Activated T-helper 1 cell treated with Interleukin-2 at 50 U/mL for 16 hours (primary cell): ENCODE results near the gene MED13L.

Experiments used
- DNase-seq: peaks from one replicate; pipeline ENCODE4 v3.0.0-alpha.2; 2020; ENCODE audit warnings: low read depth

MED13L gene

DNA sequence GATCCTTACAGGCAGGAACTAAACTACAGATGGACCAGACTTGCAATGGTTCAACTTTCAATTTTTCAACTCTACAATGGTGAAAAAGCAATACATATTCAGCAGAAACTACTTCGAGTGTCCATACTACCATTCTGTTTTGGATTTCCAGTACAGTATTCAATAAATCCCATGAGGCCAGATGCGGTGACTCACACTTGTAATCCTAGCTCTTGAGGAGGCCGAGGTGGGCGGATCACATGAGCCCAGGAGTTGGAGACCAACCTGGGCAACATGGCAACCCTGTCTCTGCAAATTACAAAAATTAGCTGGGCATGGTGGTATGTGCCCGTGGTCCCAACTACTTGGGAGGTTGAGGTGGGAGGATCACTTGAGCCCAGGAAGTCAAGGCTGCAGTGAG is 336.1 kb downstream of the MED13L start:
- DNase-seq = no peak

DNA sequence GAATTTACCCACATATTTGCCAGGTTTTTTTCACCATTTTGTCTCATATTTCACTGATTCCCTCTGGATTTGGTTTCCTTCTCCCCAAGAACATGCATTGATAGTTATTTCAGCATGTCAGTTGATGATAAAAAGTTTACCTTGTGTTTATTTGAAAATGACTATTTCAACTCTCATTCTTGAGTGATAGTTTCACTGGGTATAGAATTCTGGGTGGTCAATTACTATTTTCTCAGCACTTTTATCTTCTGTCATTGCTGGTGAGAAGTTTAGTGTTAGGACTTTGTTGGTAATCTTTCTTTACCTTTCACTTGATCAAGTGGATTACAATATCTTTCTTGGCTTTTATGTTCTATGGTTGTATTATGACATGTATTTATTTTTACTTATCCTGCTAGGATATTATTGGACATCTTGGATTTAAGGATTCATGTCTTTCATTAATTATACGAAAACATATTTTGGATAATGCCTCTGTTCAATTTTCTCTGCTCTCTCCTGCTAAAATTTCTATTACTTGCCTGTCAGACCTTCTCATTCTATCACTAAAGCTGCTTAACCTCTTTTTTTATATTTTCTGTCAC is 338.6 kb downstream of the MED13L start:
- DNase-seq = no peak

DNA sequence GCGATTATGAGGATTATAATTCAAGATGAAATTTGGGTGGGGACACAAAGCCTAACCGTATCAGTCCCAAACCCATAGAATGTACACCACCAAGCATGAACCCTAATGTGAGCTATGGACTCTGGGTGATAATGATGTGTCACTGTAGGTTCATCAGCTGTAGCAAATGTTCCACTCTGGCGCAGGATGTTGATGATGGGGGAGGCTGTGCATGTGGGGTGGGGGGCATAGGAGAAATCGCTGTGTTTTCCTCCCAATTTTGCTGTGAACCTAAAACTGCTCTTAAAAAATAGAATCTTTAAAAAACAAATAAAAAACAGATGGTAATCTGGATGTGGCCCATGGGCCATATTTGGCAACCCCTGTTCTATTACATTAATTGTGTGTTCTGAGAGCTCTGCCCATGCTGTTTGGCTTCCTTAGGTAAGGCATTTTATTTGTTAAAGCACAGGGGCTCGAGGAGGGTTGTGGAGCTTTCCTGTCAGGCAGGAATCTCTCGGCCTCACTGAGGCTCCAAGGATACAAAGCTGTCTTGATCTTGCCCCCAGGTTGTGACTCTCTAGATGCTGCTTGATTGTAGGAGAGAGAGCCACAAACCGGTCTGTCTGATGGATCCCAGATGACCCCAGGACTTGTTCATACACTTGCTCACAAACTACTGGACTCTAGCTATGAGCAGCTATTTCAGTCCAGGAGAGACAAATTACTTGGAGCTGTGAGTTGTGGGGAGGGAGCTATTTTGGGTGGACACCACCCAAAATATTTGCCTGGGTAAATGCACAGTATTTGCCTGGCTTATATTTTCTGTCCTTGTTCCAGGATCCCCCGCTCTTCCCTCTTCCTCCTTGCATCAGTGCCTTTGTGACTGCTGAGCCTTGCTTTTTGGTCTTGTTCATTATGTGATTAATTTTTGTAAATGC is 340.2 kb downstream of the MED13L start:
- no peak for DNase-seq

DNA sequence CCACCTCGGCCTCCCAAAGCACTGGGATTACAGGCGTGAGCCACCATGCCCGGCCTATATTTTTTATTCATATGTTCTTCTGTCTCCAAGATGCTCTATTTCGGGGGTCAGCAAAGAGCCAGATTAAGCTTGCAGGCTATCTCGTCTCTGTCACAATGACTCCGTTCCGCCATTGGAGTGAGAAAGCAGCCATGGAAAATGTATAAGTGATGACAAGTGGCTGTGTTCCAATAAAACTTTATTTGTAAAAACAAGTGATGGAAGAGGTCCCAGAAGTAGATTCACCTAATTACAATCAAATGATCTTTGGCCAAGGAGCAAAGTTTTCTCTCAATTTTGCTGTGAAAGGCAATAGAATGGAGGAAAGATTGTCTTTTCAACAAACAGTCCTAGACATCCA is 342.6 kb downstream of the MED13L start:
- DNase-seq = no peak

DNA sequence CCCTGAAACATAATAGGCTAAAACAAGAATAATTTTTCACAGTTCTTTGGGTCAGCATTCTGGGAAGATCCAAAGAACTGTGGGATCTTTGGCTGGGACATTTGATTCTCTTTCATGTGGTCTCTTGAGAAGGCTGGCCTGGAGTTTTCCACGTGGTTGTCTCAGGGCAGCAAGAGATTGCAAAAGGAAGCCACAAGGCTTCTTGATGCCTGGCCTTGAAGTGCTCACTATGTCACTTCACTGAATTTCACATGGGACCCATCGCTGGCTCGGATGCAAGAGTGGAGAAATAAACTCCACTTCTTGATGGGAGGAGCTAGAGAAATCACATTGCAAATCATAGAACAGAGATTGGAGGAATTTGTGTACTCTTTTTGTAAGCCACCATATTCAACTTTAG is 343.4 kb downstream of the MED13L start:
- DNase-seq = no peak

DNA sequence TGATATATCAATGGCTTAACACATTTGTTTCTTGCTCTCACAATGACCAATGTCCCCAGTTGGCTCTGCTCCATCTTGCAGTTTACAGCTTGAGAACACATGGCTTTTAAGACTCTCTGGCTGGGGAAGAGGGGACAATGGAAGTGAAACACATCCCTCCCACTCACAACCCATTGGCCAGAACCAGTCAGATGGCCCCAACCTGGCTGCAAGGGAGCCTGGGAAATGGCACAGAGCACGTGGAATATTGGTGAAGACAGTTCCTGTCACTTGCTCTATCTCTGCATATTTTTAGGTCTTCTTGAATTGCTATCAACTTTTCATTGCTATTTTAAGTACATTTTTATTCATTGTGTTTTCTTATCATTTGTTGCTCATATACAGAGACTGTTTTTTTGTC is 345.4 kb downstream of the MED13L start:
- no peak for DNase-seq

DNA sequence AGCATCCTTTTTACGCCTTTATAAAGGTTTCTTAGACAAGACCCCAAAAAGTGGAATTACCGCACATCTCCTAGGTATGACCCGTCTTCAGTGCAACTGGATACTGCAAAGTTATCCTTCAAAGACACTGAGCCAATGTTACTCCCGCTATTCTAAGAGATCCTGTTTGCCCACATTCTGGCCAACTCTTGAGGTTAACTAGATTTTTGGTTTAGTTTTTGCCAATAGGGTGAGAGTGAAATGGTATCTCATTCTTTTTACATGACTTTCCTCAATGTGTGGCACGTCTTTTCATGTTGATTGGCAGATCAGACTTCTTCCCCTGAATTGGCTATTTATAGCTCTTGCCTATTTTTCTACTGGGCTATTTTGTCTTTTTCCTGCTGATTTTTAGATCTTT is 347.2 kb downstream of the MED13L start:
- no peak for DNase-seq

DNA sequence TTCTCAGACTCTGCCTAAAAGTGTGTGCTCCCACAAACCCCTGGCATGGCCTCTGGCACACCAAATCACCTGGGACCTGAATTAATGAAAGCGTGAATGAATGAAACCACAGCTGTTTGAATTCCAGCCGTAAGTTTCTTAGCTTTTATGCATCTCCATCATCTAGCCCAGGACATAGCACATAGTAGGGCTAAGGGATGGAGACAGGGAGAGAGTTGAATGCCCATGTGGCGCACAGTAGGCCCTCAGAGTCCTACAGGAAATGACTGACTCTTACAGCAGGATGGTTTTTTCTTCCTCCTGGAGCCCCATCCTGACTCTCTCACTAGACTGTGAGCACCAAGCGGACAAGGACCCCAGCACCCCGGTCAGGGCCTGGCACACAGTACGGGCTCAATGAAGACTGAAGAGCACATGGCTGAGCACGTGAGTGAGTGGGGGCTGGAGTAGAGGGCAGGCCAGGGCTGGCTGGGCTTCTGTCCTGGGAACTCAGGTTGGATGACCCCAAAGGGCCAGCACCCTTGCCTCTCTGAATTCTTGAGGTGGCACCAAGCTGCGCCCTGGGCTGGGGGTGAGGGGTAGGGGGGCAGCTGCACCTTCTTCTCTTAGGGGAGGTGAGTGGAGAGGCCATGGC is 351.3 kb downstream of the MED13L start:
- DNase-seq = no peak

DNA sequence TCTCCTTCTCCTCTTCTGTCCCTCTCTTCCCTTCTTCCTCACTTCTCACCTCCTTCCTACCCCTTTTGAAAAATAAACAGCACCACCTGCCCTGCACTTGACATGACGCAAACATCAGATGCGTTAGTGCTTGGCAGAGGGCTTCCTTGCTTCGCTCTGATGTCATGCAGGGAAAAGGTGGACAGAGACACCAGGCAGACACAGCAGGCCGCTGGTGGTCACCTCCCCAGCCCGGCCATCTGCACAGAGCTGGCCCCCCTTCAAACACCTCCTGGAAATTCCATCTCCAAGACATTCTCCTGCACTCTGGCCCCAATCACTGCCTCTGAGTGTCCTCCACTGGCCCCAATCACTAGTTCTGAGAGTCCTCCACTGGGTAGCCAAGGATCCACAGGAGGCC is 353.6 kb downstream of the MED13L start:
- no peak for DNase-seq

DNA sequence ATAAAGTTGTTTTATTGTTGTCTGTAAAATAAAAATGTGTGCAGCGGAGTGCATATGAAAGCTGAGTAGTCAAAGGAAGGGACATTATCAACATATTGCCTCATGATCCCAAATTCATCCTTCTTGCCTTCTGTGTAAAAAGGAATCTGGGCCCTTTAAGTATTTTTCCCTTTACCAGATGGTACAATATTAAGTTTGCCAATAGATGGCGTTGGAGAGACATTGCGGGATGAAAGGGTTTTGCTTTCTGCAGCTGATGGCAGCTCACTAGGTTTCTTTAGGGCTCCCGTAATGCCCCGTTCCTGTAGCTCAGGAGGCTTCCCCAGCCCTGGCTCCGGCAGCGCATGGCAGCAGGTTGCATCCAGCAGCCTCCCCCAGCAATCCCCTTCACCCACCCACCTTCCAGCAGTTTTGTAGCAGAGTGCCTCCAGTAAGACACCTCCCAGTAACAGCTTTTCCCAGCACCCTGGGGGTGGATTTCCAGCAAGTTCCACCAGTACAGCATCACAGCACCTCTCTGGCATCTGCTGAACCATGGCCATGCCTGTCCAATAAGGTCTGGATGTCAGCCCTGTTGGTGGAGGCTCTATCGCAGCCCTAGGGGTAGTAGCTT is 354.4 kb downstream of the MED13L start:
- no peak for DNase-seq

DNA sequence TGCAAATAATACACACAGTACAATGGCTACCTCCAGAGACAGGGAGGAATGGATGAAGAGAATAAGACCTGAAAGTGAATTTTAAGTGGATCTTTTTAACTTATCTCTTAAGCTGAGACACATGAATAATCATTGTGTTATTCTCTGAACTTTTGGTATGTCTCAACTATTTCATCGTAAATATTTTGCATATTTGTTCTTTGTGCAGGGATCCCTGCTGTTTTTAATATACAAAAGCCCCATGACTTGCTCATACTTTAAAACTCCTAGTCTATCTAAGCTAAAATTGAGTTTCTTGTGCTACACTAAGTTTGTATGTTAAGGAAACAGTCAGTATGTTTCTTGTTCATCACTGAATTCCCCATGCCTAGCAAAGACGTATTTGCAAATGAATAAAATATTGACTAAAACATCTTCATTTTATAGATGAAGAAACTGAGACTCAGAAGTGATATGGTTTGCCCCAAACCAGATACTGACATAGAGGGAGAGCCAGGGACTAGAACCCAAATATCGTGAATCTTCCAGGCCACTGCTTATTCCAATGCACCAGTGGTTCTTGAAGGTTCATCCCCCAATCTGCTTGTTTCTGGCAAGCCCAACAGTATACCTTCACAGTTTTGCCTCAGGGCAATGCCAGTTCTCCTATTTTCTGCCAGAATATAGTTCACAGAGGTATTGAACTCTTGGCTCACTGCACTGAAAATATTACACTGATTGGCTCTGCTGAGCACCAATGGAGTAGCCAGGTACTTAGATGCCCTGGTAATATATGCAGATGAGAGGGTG is 356.9 kb downstream of the MED13L start:
- no peak for DNase-seq

DNA sequence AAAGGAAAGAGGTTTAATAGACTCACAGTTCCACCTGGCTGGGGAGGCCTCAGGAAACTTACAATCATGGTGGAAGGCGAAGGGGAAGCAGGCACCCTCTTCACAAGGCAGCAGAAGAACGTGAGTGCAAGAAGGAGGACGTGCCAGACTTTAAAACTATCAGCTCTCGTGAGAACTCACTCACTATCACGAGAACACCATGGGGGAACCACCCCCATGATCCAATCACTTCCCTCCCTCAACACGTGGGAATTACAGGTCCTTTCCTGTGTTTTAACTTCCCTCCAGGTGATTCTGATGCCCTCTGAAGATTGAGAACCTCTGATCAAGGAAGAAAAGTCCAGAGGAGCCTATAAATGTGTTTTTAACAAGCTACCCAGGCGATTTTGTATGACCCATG is 358.7 kb downstream of the MED13L start:
- no peak for DNase-seq

DNA sequence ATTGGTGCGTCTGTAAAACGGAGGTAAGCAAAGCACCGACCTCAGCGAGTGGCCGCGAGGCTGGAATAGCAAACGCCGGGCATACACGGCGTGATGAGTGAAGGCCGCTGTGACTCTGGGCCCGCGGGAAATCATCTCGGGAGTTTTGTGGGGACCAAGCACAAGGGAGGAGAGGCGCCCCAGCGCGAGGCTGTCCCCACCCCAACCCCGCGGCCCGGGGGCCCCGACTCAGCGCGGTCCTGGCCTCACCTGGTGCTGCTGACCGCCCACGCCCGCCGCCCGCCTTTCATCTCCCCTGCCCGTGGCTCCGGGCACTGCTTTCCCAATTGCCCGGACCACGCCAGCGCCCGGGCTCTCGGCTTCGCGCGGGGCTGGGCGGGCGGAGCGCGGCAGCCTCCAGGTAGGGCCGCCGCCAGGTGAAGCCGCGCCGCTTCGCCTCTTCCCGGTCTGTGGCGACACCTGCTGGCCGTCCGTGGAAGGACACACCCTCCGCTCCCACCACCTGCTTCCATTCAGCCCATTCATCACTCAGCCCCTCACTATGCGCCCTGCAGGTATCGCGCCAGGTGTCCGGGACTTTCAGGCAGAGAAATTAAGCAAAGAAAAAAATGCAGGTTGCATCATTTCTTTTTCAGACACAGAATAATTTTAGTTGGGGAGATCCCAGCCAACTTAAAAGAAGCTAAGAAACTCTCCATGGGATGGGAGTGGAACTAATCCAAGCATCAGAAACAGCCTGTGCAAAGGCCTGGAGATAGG is 360.4 kb downstream of the MED13L start:
- peak; percentile 58 for DNase-seq

DNA sequence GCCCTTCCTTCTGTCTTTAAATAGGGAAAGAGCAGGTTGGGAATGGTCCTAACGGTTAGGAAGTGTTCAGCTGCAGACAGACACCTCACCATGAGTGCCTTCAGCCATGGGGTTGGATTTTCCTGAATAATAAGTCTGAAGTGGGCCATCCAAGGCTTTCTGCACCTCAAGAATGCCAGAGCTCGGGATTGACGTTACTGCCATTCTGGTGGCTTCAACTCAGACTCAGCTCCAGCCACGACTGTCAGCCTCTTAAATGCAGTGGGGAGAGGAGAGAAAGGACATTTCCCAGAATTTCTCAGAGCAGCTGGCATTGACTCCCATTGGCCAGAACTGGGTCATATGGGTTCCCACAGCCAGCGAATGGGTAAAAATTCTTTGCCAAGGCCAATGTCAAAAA is 363.4 kb downstream of the MED13L start:
- no peak for DNase-seq

DNA sequence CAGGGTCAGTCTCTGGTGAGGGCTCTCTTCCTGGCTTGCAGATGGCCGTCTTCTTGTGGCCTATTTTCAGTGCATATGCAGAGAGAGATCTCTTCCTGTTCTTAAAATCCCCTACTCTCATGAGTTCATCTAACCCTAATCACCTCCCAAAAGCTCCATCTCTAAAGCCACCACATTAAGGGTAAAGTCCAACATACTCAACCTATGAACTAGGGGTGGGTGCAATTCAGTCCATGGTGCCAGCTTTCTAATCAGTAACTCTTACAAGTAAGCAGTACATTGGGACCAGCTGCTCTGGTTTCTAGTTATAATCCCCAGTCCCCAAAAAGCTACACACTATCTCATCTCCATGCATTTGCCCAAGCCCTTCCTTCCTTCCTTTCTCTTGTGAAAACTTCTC is 365.1 kb downstream of the MED13L start:
- DNase-seq = no peak

DNA sequence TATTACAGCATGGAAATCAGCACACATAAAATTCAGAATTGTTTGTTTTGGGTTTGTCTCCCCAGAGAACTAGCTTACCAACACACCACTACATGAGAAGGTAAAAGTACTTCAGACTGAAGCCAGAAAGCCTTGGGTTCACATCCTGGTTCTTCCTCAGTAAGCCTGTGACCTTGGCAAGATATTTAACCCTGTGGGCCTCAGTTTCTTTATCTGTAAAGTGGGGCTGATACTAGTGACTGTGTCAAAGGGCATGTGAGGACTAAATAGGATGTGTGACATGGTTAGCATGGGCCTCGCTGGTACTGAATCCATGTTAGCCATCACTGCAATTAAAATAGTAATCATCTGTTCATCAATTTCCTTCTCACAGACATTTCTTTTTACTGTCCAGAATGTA is 366.1 kb downstream of the MED13L start:
- no peak for DNase-seq

DNA sequence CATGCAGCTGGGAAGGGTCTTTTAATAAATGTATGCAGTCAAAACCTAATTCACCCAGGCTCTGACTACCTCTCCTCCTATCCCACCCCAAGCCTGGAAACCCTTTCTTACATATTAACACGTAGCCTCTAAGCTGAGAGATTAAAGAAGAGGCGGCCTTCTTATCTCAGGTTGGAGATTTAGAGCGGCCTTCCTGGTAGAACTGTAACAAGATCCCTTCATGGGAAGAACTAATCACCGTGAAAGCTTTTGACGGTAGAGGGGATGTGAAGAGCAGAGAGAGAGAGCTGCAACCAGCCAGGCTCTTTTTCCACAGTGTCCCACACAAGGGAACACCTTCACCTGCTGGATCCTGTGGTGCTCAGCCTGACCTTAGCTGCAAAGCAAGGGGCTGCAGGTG is 367.4 kb downstream of the MED13L start:
- no peak for DNase-seq
